GM19239 (cell line): ENCODE results near the gene TCFL5.
"Not testable (repeated sequence)": the region's sequence is repeated elsewhere in the genome, so short reads cannot be mapped to it uniquely, and the experiment has no call there.

Experiments
- DNase-seq: peaks from one replicate; pipeline ENCODE4 v3.0.0; 2011; ENCODE audit warnings: low spot score; ENCODE audit not compliant: insufficient read length
- FAIRE-seq: peaks from 2 replicates; lab custom pipeline; 2011; peaks lifted over from hg19 to GRCh38; lab: Jason Lieb, UNC

TCFL5 gene

GRCh38 chr20:62881662-62882395 lies 20.2 kb upstream of the TCFL5 start:
- FAIRE-seq (no peak), DNase-seq (no peak)

DNA sequence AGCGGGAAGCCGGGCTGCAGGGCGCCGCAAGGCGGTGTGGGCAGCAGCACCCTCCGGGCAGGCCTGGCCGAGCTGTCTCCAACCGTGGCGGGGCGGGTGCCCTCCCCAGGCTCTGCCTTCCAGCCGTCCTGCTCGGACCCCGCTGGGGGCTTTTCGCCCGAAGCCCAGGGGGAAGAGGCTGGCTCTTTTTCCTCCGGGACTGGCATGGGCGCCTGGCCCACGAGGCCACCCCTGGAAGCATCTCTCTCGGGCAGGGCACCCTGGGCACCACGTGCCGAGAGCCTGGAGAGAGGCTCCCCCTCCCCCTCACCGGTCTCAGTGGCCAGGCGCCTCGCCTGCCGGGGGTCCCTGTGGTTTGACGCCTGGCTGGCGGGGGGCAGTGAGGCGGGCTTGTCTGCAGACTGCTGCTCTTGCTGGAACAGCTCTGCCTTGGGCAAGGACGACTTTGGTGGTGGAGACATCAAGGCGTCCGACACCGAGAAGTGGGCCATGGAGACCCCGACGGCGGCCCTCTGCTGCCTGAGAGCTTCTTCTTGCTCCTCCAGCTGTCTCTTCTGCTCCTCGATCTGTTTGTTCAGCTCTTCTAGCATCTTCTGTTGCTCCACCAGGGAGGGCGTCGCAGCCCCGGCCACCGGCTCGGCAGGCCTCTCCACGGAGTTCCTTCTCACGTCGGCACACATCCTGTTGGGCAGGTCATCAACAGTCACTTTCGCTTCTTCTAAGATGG lies 19.5 kb upstream of the TCFL5 start:
- FAIRE-seq (no peak), DNase-seq (no peak)

GRCh38 chr20:62880147-62880934 lies 18.7 kb upstream of the TCFL5 start:
- DNase-seq: no peak

DNA sequence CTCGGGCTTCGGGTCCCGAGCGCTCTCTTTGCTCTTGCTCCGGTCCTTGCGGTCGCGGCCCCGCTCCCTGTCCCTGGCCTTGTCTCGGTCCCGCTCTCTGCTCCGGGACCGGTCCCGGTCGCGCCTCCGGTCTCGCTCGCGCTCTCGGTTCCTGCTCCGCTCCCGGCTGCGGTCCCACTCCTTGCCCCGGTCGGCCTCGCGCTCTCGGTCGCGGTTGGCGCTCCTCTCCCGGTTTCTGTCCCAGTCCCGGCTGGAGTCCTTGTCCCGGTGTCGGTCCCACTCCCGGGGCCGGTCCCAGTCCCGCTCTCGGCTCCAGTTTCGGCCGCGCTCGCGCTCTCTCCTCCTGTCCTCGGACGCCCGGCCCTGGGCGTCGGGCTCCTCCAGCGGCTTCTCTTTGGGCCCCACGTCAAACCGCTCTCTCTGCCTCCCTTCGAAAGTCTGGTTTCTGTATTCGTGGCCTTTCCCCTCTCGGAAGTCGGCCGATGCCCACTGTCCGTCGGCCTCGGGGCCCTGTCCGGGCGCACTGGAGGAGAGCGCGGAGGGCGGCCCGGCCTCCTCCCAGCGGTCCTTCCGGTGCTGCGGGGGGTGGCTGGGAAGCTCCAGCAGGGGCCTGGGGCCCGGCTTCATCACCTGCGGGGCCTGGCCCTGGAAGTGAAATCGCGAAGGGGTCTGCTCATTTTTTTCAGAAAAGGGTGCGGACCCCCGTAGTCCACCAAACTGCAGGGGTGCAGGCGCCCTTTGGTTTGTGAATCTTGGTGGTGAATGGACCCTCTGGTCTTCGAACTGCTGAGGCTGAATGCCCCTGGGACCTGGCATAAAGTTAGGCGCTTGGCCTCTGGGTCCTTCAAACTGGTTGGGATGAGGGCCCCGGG lies 17.9 kb upstream of the TCFL5 start:
- FAIRE-seq: no peak
- no peak for DNase-seq

More at GRCh38 chr20:62880147-62880934, 18.7 kb upstream of the TCFL5 start:
- FAIRE-seq: no peak

GRCh38 chr20:62878244-62879038 lies 16.8 kb upstream of the TCFL5 start:
- DNase-seq: no peak
- no peak for FAIRE-seq

DNA sequence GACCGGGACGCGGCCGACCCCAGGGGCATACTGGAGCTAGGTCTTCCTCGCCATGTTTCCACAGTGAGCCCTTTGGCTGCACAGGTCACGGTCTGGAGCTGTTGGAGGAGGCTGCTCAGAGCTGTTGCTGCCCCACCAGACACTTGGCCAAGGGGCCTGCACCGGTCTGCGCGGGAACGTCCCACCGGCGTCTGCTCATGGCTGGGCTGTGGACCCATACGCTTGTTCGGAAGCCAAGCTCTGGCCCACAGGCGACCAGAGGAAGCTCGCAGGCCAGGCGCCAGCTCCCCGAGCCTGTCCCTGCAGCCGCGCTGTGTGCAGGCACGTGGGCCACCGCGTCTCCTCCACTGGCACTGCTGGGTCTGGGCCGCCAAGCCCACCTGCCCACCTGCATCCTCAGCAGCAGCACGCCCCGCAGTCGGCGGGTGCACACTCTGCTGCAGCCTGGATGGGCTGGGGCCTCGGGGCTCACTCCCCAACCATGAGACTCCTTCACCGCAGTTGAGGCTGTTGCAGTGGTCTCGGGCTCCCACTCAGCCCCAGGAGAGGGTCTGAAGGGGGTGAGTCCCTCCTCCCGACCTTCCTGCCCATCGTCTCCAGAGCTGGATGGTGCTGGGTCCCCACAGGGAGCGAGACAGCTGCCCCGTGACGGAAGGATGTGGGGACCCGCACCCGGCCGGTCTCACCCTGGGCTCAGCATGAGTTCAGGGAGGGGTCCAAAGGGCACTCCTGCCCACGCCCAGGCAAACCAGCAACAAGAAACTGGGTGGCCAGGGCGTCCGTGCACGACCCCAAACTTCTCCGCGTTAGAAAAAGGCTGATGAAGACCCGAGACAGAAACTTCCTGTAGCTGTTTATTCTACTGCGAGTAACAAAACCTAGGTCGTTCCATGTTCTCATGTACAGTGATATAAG lies 15.5 kb upstream of the TCFL5 start:
- DNase-seq: no peak
- FAIRE-seq: no peak

- FAIRE-seq (no peak), DNase-seq (no peak)
Observed at GRCh38 chr20:62876501-62876901, 14.9 kb upstream of the TCFL5 start.

- DNase-seq (no peak), FAIRE-seq (no peak)
Observed at GRCh38 chr20:62875419-62876361, 14.1 kb upstream of the TCFL5 start.

GRCh38 chr20:62874964-62875344 lies 13.3 kb upstream of the TCFL5 start:
- DNase-seq: no peak
- no peak for FAIRE-seq

DNA sequence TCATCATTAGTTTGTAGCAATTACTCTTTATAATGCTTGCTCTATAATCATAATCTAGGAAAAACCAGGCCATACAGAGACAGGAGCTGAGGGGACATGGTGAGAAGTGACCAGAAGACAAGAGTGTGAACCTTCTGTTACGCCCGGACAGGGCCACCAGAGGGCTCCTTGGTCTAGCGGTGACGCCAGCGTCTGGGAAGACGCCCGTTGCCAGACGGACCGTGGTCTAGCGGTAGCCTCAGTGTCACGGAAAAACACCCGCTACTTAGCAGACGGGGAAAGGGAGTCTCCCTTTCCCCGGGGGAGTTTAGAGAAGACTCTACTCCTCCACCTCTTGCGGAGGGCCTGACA lies 12.0 kb upstream of the TCFL5 start:
- not testable (repeated sequence) for DNase-seq, FAIRE-seq

DNA sequence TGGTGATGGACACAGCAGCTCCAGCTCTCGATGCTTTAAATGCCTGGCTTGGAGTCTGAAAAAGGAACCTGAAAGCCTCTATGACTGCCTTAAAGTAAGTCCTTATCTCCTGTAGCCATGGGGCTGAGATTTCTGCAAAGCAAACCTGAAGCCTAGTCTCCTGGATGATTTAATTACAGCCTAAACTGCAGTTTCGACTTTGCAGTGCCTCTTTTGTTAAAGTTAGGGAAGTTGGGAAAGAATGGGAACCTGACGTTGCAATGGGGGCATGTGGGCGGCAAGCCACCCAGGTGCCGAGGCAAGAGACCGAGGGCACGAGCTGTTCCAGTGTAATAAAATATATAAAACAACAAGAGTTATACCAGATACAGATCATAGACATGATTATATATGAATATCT lies 11.7 kb upstream of the TCFL5 start:
- DNase-seq (no peak), FAIRE-seq (no peak)

DNA sequence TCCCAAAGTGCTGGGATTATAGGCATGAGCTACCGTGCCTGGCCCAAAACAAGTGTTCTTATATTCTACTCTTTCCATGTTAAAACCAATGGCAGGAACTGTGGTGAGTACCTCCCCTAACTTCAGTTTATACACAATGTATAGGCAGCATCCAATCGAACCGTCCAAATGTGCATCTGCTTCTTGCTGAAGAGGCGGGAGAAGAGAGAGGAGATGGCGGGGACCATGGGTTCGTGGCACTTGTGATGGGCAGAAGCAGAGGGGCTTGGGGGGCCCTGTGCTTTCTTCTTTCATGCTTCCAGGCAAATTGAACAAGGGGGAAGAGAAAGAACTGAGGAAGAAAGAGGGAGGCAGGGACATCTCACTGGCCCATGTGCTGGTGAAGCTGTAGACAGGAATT lies 11.2 kb upstream of the TCFL5 start:
- DNase-seq (no peak), FAIRE-seq (no peak)

- FAIRE-seq (no peak), DNase-seq (no peak)
Observed at GRCh38 chr20:62872184-62872847, 10.7 kb upstream of the TCFL5 start.

DNA sequence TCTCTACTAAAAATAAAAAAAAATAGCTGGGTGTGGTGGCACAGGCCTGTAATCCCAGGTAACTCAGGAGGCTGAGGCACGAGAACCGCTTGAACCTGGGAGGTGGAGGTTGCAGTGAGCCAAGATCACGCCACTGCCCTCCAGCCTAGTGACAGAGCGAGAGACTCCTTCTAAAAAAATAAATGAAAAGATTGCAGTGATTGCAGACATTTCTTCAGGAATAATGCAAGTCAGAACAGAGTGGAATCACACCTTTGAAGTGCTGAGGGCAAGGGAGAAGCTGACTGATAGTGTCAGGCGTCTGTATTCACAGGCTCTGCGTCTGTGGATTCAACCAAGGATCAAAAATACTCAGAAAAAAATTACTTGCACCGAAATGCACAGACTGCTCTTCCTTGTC lies 2.6 kb upstream of the TCFL5 start:
- no peak for FAIRE-seq
- DNase-seq: no peak

DNA sequence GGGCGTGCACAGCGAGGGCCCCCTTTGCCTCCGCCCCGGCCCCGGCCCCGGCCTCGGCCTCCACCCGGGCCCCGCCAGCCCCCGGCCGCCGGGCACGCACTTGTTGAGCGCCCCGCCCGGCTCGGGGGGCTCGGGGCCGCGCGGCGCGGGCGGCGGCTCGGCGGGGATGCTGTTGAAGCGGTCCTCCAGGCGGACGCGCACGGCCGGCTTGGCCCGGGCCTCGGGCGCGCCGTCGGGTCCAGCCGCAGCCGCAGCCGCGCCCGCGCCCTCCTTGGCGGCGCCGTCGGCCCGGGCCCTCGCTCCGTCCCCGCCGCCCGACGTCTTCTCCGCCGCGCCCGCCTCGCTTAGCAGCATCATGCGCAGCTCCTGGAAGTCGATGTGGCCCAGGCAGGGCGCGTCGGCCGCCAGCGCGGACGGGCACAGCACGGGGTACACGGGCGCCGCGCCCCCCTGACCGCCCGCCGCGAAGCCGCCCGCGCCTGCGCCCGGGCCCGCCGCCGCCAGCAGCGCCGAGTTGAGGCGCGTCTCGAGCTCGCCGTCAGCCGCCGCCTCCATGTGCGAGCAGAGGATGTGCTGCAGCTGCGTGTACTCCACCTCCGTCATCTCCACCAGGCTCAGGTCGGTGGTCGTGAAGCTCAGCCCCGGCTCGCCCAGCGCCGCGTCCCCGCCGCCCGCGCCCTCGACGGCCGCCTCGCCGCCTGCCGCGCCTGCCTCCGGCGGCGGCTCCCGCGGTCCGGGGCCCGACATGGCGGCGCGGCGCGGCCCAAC lies 514 bp downstream of the TCFL5 start:
- no peak for DNase-seq
- no peak for FAIRE-seq

DNA sequence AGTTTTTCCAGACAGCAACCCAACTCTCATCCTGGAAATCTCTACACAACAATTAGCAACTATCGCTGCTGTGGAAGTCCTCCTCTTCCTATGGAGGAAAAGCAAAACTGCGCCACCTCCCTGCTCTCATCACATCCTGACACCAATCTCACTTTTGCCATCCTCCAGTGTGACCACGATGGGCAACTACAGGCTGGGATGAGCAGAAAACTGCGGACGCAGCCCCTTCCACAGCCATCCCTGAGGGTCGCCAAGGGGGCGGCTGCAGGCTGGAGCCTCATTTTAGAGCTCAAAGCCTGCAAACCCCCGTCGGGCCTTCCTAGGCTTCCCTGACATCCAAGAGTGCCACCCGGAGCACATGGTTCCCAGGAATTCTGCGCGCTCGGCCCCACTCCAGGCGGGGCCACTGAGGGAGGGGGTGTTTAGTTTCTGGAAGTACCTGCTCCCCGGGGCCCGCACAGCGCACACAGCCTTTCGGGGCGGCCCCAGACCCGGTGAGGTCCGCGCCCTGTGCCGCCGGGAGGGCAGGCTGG lies 1.2 kb downstream of the TCFL5 start:
- DNase-seq: no peak
- FAIRE-seq: no peak
